Activated CD8-positive, alpha-beta memory T cell treated with anti-CD3 and anti-CD28 coated beads, Interleukin-2, amount 50 U/mL, for 1 hour (primary cell): ENCODE results near the gene TRAPPC2L.

Source experiments
- DNase-seq: peaks from one replicate; pipeline ENCODE4 v3.0.0-alpha.2; 2020; ENCODE audit errors: extremely low read depth

TRAPPC2L gene, protein sequence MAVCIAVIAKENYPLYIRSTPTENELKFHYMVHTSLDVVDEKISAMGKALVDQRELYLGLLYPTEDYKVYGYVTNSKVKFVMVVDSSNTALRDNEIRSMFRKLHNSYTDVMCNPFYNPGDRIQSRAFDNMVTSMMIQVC

DNA sequence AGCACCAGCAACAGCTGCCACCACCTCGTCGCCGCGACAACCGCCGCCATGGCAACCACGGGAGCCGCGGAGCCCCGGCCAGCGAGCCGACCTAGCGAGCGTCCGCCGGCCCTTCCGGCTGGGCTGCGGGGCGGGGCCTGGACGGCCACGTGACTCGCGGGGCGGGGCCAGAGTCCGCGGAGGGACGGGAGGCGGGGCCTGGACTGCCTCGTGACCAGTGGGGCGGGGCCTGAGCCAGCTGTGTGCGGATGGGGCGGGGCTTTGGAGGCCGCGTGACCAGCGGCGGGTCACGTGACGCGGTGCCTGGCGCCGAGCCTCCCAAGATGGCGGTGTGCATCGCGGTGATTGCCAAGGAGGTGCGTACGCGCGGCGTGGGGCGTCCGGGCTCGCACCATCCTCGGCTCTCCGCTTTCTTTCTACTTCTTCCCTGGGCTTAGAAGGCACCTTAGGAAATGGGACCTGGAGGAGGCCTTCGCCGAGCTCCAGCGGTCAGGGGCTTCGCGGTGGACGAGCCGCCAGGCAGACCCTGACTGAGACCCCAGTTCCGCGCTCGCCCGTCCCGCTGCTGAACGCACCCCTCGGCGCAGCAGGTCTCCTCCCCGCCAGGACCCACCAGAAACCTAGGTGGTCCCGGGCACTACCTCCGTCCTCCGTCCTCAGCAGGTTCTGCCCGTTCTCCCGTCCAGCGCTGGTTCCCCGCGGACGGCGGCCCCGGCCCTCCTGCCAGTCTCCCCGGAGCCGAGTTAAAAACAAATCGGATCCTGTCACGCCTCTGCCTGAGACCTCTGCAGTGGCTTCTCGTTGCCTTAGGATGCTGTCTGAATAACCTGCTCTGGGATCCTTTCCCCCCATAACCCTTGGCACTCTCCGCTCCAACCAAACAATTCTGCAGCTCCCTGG lies at the start of gene TRAPPC2L, which contains the start of gene GALNS:
Gene TRAPPC2L (plus strand): TSS at position 300 of the 900 bp plus-strand sequence. CDS start 24 bp downstream, at position 324.
Gene GALNS (minus strand): TSS at position 120 of the 900 bp plus-strand sequence. CDS start 70 bp downstream, at position 50.
- peak; percentile 94 for DNase-seq

DNA sequence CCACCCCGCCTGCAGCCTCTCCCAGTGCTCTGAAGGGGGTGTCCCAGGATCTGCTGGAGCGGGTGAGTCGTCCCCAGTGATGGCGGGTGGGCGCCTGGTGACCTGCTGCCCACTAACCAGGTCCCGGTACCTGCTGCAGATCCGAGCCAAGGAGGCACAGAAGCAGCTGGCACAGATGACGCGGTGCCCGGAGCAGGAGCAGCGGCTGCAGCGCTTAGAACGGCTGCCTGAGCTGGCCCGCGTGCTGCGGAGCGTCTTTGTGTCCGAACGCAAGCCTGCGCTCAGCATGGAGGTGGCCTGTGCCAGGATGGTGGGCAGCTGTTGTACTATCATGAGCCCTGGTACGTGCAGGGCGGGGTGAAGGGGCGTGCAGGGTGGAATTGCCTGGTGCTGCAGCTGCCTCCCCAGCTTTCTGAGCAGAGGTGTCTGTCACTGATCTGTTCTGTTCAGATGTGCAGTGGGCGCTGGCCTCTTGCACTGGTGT lies 49.7 kb upstream of the TRAPPC2L start:
- DNase-seq, result no peak

DNA sequence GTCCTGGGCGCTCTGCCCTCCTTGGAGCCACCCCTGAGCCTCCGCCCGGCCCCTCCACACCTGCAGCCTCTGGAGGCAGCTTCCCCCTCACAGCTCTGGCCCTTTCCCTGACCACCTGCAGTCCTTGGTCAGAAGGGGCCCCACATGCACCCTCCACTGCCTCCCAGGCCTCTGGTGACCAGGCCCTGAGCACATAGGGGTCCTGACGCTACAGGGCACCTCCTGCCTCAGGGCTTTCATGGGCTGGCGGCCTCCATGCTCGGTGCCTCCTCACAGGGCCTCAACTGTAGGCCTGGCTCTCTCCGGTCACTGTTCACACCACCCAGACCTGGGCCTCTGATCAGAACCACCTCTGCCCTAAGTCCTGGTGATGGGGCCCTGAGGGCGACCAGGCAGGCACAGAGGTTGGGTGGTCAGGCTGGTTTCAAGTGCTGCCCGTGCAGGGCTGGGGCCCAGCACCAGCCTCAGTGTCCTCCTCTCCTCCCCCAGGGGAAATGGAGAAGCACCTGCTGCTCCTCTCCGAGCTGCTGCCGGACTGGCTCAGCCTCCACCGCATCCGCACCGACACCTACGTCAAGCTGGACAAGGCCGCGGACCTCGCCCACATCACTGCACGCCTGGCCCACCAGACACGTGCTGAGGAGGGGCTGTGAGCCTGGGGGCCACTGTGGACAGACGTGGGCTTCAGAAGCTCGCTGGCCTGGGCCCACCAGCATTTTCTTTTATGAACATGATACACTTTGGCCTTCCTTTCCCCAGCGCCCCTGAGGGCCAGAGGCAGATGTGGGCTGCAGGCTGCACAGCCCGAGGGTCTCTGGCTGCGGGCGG lies 49.1 kb upstream of the TRAPPC2L start:
- no peak for DNase-seq

DNA sequence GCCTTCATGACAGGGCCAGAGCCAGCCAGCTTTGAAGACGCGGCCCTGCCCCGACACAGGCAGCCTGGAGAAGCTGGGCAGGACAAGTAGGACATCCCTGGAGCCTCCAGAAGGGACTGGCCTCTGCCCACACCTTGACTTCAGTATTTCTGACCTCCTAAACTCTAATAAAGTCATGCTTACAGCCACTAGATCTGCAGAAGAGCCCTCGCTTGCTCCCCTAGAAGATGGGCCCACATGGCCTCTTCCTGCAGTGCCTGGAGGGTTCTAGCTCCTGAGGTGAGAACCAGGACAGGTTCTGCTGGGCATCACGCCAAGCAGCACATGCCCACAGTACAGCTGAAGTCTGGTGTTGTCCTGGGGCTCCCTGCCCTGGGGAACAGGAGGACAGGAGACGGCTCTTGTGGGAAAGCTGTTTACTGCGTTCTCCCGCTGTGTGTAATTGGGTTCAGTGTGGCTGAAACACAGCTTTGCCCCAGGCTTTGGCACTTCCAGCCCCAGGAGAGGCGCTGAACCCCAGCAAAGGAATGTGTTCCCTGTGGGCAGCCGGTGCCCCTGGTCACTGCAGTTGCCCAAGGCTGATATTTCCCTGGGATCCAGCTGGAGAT lies 47.8 kb upstream of the TRAPPC2L start:
- no peak for DNase-seq

DNA sequence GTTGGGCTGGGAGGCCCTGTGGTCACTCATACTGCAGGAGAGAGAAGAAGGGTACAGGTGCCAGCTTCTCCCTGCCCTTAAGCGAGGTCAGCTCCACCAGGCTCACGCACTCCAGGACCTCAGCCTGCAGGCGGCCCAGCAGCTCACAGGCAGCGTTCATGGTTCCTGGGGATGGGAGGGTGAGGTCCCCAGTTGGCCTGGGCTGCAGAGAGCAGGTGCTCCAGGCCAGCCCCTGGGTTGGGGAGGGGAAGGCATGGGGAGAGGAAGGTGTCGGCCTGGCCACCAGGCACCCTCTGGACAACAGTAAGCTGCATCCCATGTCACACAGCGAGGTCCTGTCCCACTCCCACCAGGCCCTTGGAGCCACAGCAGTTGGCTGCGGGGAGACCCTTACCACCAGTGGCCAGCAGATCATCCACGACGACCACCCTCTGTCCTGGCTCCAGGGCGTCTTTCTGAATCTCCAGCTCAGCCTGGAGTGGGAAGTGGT lies 47.2 kb upstream of the TRAPPC2L start:
- DNase-seq, result no peak

DNA sequence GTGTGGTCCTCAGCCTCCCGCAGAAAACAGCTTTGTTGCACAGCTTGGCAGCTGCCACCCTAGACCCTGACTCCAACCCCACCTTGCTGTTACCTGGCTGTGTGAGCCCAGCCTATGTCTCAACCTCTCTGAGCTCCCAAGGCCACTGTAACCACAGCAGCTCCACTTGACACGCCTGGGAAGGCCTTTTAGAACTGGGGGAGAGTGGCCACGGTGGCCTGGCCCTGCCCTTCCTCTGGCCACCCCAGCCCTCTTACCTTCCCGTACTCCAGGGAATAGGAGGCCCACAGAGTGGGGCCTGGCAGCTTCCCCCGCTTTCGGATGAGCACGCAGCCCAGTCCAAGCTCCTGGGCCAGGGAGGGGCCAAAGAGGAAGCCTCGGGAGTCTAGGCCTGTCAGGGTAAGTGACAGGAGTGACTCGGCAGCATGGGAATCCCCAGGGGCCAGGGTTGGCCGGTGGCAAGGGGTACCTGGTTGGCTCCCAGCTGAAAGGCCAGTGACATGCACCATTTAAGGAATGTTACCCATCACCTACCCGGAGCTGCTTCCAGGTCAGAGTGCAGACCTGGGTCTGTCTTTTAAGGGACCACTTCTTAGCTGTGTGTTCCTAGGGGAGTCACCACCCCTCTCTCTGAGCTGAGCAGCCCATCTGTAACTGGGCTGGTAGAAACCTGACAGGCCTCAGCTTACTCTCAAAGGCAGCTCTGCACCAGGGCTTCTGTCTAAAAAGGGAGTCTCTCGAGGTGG lies 46.6 kb upstream of the TRAPPC2L start:
- DNase-seq, result no peak

DNA sequence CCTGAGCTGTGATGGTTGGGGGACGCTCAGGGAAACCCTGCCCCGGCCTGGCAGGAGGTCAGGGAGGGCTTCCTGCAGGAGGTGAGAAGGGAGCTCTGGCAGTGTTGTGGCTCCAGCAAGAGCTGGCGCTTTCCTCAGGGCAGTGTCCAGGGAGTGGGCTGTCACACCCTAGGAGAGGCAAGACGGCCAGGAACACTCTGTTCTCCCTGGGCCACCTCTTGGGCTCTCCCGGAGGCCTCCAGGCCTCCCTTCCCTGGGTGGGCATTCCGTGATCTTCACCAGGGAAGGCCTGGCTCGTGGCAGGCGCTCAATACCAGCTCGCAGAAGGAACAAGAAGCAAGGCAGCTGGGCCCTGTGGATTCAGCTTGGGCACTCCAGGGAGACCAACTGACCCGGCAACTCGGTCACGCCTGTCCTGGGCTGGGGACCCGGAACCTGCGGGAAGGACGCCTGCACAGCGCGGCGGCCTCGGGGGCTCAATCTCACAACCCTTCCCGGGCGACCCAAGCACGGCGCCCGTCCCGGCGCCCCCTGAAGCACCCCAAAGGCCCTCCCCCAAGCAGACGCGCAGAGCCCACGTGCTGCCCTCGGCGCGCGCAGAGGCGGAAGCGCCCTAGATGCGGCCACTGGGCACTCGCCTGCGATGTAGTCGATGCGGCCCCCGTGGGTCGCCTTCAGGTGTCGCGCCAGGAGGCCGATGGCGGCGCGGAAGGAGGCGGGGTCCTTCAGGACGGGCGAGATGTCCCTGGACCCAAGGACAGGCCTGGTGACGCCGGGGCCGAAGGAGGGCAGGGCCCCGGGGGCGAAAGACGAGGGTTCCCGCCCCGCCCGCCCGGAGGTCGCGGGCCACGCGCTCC lies 45.8 kb upstream of the TRAPPC2L start:
- no peak for DNase-seq

DNA sequence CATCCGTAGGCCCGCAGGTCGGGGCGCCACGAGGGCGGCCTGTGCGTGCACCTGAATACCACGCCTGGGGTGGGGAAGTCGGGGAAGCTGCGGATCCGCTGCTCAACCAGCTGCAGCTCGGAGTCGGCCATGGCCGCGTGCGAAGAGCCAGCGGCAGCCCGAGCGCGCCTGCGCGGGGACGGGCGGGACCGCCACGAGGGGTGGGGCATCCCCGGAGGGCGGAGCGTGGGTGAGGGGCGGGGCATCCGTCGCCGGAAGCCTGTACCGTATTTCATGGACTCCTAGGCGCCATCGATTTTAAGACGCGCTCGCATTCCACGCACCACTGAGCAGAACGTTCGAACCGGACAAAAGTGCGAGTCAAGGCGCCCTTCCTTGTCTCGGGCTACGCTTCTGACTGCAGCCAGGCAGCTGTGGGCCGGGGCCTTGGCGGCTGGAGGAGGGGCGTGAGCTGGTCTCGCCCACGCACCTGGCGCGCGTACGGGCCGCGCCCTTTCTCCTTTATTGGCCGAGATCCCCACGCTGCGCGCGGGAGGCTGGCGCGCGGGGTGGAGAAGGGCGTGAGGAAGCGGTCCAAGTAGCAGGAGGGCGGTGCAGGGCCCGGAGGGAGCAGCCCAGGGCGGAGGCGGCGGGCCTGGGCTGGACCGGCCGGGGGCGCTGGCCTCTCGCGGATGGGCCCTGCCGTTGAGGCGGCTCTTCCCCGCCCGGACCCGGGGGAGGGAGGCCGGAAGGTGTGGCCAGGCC lies 45.0 kb upstream of the TRAPPC2L start, which contains the start of gene APRT:
Gene APRT (minus strand): TSS at position 160 of the 744 bp plus-strand sequence. CDS start 29 bp downstream, at position 131.
- DNase-seq, result peak; percentile 79

DNA sequence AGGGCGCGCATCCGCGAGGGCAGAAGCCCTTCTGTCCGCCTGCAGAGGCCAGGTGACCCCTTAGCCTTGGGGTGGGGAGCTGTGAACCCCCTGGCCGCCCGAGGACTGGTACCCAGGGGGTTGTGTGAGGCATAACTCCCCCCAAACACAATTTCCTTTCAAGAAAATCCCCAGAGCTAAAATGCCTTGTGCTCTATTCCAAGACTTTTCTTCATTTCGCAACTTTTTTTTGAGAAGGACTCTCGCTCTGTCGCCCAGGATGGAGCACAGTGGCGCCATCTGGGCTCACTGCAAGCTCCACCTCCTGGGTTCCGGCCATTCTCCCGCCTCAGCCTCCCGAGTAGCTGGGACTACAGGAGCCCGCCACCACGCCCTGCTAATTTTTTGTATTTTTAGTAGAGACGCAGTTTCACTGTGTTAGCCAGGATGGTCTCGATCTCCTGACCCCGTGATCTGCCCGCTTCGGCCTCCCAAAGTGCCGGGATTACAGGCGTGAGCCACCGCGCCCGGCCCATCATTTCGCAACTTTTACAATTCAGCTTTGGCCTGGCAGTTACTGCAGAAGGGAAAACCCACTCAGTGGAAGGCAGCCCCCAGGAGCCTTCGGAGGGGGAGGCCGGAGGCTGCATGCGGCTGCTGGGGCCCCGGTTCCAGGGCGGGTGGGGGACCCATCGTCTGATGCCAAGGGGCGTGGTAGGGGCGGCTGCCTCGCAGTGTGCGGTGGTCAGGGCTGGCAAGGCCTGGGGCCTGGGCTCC lies 44.2 kb upstream of the TRAPPC2L start:
- DNase-seq, result no peak

DNA sequence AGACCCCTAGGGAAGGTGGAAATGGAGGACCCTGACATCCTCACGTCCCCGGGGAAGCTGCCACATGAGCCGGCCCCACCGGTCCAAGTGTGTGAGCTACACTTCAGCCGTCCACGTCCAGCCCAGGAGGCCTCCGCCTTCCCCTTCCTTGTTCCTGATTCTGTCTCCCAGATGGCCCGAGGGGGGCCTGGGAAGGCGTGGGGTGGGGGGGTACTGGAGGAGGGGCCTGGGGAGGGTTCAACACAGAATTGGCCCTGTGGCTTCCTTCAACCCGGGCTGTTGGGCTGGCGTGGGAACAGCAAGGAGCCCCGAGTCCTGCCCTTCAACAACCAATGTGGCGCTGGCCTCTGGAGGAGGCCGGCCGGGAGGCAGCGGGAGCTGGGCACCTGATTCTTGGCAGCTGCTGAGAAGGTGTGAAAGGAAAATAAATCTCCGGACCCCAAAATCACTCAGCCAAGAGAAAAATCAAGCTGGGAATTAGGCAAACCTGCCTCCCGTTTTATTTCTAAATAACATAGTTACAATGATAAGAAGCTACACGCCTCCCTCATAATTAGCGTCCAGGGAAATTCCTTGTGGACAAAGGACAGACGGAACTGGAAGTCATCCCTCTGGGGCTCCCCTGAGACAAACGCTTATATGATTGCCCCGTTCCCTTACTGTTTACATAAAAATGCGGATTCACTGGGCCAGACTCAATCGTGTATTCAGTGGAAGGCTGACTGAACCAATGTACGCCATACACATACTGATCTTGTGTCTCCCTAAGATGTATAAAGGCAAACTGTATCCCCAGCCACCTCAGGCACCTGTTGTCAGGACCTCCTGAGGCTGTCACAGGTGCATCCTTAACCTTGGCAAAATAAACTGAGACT lies 43.4 kb upstream of the TRAPPC2L start:
- DNase-seq, result no peak

DNA sequence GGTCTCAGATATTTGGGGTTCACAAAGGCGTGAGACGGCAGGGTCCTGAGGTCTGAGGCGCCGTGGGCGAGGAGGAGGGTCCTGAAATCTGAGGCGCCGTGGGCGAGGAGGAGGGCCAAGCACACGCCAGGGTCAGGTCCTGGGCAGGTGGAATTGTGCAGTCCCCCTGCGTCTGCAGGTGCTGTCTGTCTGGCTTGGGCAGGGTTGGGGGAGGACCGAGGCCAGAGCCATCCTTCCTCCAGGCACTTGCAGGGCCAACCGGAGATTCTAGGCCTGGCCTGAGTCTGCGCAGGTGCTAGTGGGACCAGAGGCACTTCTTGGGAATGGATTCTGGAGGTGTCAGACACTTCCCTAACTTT lies 42.8 kb upstream of the TRAPPC2L start:
- no peak for DNase-seq

DNA sequence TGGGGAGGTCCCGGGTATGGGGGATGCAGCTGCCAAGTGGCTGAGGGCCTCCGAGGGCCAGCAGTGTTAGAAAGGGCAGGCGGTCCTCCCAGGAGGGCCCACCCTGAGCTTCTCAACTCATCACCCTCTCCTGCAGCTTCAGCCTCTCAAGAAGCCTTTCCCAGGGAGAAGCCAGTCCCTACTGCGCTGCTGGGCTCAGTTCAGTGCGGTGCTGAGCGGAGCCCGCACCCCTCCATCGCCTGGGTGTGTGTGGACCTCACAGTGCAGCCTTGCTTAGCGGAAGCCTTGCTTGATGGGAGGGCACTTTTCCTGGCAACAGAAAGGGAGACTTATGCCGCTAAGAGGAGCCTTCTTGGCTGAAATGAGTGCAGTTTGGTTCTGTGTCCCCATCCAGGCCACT lies 41.7 kb upstream of the TRAPPC2L start:
- DNase-seq, result no peak

DNA sequence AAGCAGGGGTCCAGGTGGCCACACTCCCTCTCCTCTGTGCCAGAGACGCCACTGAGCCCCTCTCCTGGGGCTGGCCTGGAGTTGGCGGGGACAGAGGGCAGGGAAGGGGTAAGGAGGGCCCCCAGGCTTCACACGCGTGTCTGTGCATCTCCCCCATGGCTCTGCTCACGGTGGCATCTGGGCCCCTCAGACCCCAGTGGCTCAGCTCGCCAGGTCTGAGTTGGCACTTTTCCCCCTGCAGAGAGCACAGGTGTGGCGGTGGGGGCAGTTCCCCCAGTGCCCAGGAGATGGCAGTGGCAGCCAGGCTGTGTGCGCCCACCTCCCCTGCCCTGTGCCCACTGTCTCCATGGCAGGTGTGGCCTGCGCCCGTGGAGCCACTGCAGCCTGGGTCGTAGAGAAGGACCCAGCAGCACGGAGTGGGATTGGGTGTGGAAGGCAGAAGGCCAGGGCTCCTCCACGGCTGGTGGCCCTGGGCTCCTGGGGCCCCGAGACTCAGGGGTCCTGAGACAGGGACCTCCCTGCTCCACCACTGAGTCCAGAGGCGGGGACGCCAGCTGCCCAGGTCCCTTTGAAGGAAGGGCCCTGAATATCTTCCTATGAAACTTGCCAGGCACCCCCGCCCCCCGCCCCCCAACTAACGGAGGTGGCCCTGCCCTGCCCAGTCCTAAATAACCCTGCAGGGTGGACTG lies 40.9 kb upstream of the TRAPPC2L start:
- no peak for DNase-seq

DNA sequence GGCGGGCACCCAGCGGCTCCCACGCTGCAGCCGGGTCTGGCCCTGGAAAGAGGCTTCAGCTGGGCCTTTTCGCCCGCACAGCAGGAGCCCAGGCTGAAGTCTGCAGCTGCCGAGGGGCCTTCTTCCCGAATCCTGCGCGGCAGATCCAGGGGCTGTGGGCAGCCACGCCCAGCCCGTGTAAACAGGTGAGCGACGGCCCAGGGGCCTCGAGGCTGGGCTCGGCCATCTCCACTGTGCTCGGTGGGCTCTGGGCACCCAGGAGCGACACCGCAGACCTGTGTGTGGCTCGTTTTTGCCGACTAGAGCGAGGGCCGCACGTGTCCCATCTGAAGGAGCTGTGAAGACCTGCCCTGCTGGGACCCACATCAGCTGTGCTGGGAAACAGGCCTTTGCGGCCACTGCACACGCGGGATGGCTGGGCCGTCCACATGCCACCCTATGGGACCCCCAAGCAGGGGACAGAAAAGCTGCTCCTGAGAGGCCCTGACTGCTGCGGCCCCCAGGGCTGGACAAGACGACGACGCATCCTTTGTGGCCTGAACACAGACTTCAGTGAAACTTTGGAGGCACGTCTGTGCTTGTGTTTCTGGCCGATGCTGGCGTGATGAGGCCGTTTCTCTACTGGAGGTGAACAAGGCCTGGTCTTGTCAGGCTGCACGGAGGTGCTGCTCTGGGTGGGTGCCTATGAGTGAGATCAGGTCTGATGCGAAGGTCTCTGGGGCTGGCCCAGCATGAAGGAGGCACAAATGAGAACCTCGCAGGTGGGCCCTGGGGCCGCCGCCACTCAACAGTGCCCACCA lies 40.0 kb upstream of the TRAPPC2L start:
- DNase-seq, result no peak

DNA sequence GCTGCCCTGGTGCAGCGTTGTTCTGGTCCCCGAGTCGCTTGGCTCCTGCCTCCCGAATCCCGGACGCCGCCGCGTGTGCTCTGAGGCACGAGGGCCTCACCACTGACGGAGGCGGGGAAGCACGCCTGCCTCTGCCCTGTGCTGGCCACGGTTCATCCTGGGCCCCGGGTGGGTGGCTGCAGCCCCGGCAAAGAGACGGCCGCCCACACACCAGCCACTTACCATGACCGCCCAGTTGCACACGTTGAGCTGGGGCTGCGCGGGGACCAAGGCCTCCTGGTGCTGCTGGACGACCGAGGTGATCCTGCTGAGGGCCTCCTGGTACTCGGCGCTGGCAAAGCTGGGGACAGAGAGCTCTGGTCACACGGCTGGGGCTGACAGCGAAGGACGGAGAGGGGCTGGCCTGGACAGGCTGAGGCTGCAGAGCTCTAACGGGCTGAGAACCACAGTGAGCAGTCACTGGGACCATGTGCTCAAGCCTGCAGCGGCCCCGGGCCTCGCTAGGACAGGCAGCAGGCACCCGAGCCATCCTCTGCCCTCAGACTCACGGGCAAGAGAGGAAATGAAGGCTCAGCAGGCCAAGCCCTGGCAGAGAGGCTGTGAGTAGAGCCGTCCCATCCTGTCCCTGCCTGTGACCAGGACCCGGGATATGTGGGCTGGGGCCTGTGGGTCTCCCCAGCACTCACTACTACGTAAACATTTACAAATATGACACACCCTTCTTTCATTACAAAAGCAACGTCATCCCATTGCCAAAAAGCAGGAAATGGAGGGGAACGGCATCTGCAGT lies 38.9 kb upstream of the TRAPPC2L start:
- no peak for DNase-seq
